ENCODE results near the gene COX4I2. TPM values are rescaled to one million over a fixed set of nuclear protein-coding genes. Genes with fewer than 3 reads are reported as not detected.
A peak's percentile ranks its signal among the peaks of the same experiment; 100 is the strongest.
"Not testable (repeated sequence)": the region's sequence is repeated elsewhere in the genome, so short reads cannot be mapped to it uniquely, and the experiment has no call there.

The COX4I2 gene
- polyA plus RNA-seq, 3 donors: not detected

- Histone ChIP-seq H3K9ac (ENCODE audit: insufficient read depth, low read length, poor library complexity, severe bottlenecking) (no peak overlapping the region), H3K4me3 (replicated peaks in 1 of 3; ENCODE audit: low read depth in 2 of 3, low read length in 3 of 3) (no peak overlapping the region), H3K4me2 (replicated peaks; ENCODE audit: extremely low read depth, low read length, poor library complexity, severe bottlenecking) (no peak overlapping the region), H3K4me1 (ENCODE audit: control insufficient read depth in 1 of 2, insufficient read depth in 2 of 2, low read length in 2 of 2) (peaks cover 16 to 22% of the 10 kb centered on the region in 2 donors), H3K27me3 (ENCODE audit: control insufficient read depth in 2 of 2, insufficient read depth in 2 of 2, low read length in 2 of 2) (no peaks in the 10 kb centered on the region), H3K36me3 (replicated peaks in 1 of 2; ENCODE audit: control insufficient read depth in 1 of 2, insufficient read depth in 2 of 2, low read length in 2 of 2) (no peaks in the 10 kb centered on the region), H3K79me2 (ENCODE audit: insufficient read depth, low read length) (no peaks in the 10 kb centered on the region), H3K27ac (ENCODE audit: low read depth in 1 of 2, low read length in 2 of 2) (no peak overlapping the region), H4K20me1 (ENCODE audit: insufficient read depth, low read length) (no peaks in the 10 kb centered on the region), H2AFZ (ENCODE audit: insufficient read depth, low read depth, low read length, poor library complexity, severe bottlenecking) (no peak overlapping the region), H3K9me3 (replicated peaks in 1 of 2; ENCODE audit: control insufficient read depth in 1 of 2, insufficient read depth in 1 of 2, low read length in 2 of 2) (no peaks in the 10 kb centered on the region)
- Mint-ChIP-seq H3K27ac (peak overlapping the region in 1 of 7 donors; percentile 11), H3K27me3 (ENCODE audit: low read depth in 3 of 3) (peaks cover 0 to 3% (median 0%) of the 10 kb centered on the region in 3 donors), H3K4me1 (peaks cover 23% of the 10 kb centered on the region), H3K36me3 (peaks cover 0 to 3% of the 10 kb centered on the region in 2 donors), H3K4me3 (no peak overlapping the region), H3K9me3 (no peaks in the 10 kb centered on the region)
- no CpG with 5 or more reads among the region's 3 CpGs for WGBS (ENCODE audit: insufficient coverage)
- no peak for TF ChIP-seq CTCF (IDR thresholded peaks at IDR 0.05)
- intact Hi-C loops (cut with micrococcal nuclease): no loop called here
- DNase-seq: no peak
These were observed 17.5 kb upstream of the COX4I2 start for GRCh38 chr20:31620246-31620645.

GRCh38 chr20:31623123-31623505 lies 14.6 kb upstream of the COX4I2 start:
- WGBS (ENCODE audit: insufficient coverage): 95% methylated on average over 3 of the region's 6 CpGs
- H3K36me3 Mint-ChIP-seq; H3K4me2 ChIP-seq (replicated peaks; ENCODE audit: extremely low read depth, low read length, poor library complexity, severe bottlenecking); H3K9me3 ChIP-seq (replicated peaks in 1 of 2; ENCODE audit: control insufficient read depth in 1 of 2, insufficient read depth in 1 of 2, low read length in 2 of 2); H3K79me2 ChIP-seq (ENCODE audit: insufficient read depth, low read length); H3K27ac Mint-ChIP-seq; H3K27ac ChIP-seq (ENCODE audit: low read depth in 1 of 2, low read length in 2 of 2); DNase-seq; H3K9ac ChIP-seq (ENCODE audit: insufficient read depth, low read length, poor library complexity, severe bottlenecking); H2AFZ ChIP-seq (ENCODE audit: insufficient read depth, low read depth, low read length, poor library complexity, severe bottlenecking); H3K4me1 Mint-ChIP-seq; H3K9me3 Mint-ChIP-seq; intact Hi-C loops (cut with micrococcal nuclease); H3K4me3 Mint-ChIP-seq; H3K27me3 ChIP-seq (ENCODE audit: control insufficient read depth in 2 of 2, insufficient read depth in 2 of 2, low read length in 2 of 2); H3K4me1 ChIP-seq (ENCODE audit: control insufficient read depth in 1 of 2, insufficient read depth in 2 of 2, low read length in 2 of 2); H3K27me3 Mint-ChIP-seq (ENCODE audit: low read depth in 3 of 3); H3K4me3 ChIP-seq (replicated peaks in 1 of 3; ENCODE audit: low read depth in 2 of 3, low read length in 3 of 3); H3K36me3 ChIP-seq (replicated peaks in 1 of 2; ENCODE audit: control insufficient read depth in 1 of 2, insufficient read depth in 2 of 2, low read length in 2 of 2); H4K20me1 ChIP-seq (ENCODE audit: insufficient read depth, low read length): not testable (repeated sequence)

GRCh38 chr20:31626534-31626933 lies 11.2 kb upstream of the COX4I2 start:
- H3K27me3 Mint-ChIP-seq (ENCODE audit: low read depth in 3 of 3); H3K9me3 ChIP-seq (replicated peaks in 1 of 2; ENCODE audit: control insufficient read depth in 1 of 2, insufficient read depth in 1 of 2, low read length in 2 of 2); H3K9me3 Mint-ChIP-seq; H2AFZ ChIP-seq (ENCODE audit: insufficient read depth, low read depth, low read length, poor library complexity, severe bottlenecking); H3K79me2 ChIP-seq (ENCODE audit: insufficient read depth, low read length); H4K20me1 ChIP-seq (ENCODE audit: insufficient read depth, low read length); H3K36me3 Mint-ChIP-seq; H3K4me1 ChIP-seq (ENCODE audit: control insufficient read depth in 1 of 2, insufficient read depth in 2 of 2, low read length in 2 of 2); H3K4me1 Mint-ChIP-seq; H3K27me3 ChIP-seq (ENCODE audit: control insufficient read depth in 2 of 2, insufficient read depth in 2 of 2, low read length in 2 of 2); H3K4me3 Mint-ChIP-seq; H3K9ac ChIP-seq (ENCODE audit: insufficient read depth, low read length, poor library complexity, severe bottlenecking); H3K27ac ChIP-seq (ENCODE audit: low read depth in 1 of 2, low read length in 2 of 2); H3K4me3 ChIP-seq (replicated peaks in 1 of 3; ENCODE audit: low read depth in 2 of 3, low read length in 3 of 3); H3K4me2 ChIP-seq (replicated peaks; ENCODE audit: extremely low read depth, low read length, poor library complexity, severe bottlenecking); H3K27ac Mint-ChIP-seq; DNase-seq; intact Hi-C loops (cut with micrococcal nuclease); H3K36me3 ChIP-seq (replicated peaks in 1 of 2; ENCODE audit: control insufficient read depth in 1 of 2, insufficient read depth in 2 of 2, low read length in 2 of 2): not testable (repeated sequence)
- 100% methylated on average over 1 of the region's 8 CpGs for WGBS (ENCODE audit: insufficient coverage)

GRCh38 chr20:31628057-31628456 lies 9.7 kb upstream of the COX4I2 start:
- H3K9me3 ChIP-seq (replicated peaks in 1 of 2; ENCODE audit: control insufficient read depth in 1 of 2, insufficient read depth in 1 of 2, low read length in 2 of 2); H3K27ac Mint-ChIP-seq; H3K36me3 Mint-ChIP-seq; H3K27ac ChIP-seq (ENCODE audit: low read depth in 1 of 2, low read length in 2 of 2); H3K27me3 ChIP-seq (ENCODE audit: control insufficient read depth in 2 of 2, insufficient read depth in 2 of 2, low read length in 2 of 2); H3K27me3 Mint-ChIP-seq (ENCODE audit: low read depth in 3 of 3); H3K36me3 ChIP-seq (replicated peaks in 1 of 2; ENCODE audit: control insufficient read depth in 1 of 2, insufficient read depth in 2 of 2, low read length in 2 of 2); H3K4me2 ChIP-seq (replicated peaks; ENCODE audit: extremely low read depth, low read length, poor library complexity, severe bottlenecking); H3K9me3 Mint-ChIP-seq; intact Hi-C loops (cut with micrococcal nuclease); DNase-seq; H3K9ac ChIP-seq (ENCODE audit: insufficient read depth, low read length, poor library complexity, severe bottlenecking); H4K20me1 ChIP-seq (ENCODE audit: insufficient read depth, low read length); H3K4me1 ChIP-seq (ENCODE audit: control insufficient read depth in 1 of 2, insufficient read depth in 2 of 2, low read length in 2 of 2); H2AFZ ChIP-seq (ENCODE audit: insufficient read depth, low read depth, low read length, poor library complexity, severe bottlenecking); H3K4me3 ChIP-seq (replicated peaks in 1 of 3; ENCODE audit: low read depth in 2 of 3, low read length in 3 of 3); H3K79me2 ChIP-seq (ENCODE audit: insufficient read depth, low read length); H3K4me3 Mint-ChIP-seq; H3K4me1 Mint-ChIP-seq: not testable (repeated sequence)
- WGBS (ENCODE audit: insufficient coverage): no CpG with 5 or more reads among the region's 2 CpGs
